Gastroesophageal sphincter (tissue), 4 donors: ENCODE data around the gene KLK1. TPM values are rescaled to one million over a fixed set of nuclear protein-coding genes. Genes with fewer than 3 reads are reported as not detected.

Experiments used
- ATAC-seq: fragments of 150-250 bp; one replicate; pipeline ENCODE4 v1.9.1; 2016; ENCODE audit warnings: mild to moderate bottlenecking, moderate library complexity
- H3K27ac ChIP-seq, 4 donors: fragments of 200-600 bp; sonication (generic) in 3 of 4; 1 replicate in 3 of 4; 2 replicates in 1 of 4; pipeline ENCODE4 v1.5.1; 2016 to 2019
- H3K27me3 ChIP-seq: fragments of 200-600 bp; sonication (generic); one replicate; pipeline ENCODE4 v1.5.1; 2019
- H3K36me3 ChIP-seq, 2 donors: fragments of 200-600 bp; sonication (generic); one replicate each; pipeline ENCODE4 v1.5.1; 2019; ENCODE audit warnings: control low read depth in 1 of 2
- H3K4me1 ChIP-seq, 3 donors: fragments of 200-600 bp; sonication (generic); 1 replicate in 2 of 3; 2 replicates in 1 of 3; pipeline ENCODE4 v1.5.1; 2016 to 2019; ENCODE audit warnings: control low read depth in 2 of 3
- H3K4me3 ChIP-seq, 2 donors: fragments of 200-600 bp; sonication (generic); one replicate each; pipeline ENCODE4 v1.5.1; 2019; ENCODE audit warnings: mild to moderate bottlenecking in 1 of 2, moderate library complexity in 1 of 2
- H3K9me3 ChIP-seq, 3 donors: fragments of 200-600 bp; sonication (generic); one replicate each; pipeline ENCODE4 v1.5.1; 2017 to 2019; ENCODE audit warnings: control low read depth in 2 of 3
- EP300 ChIP-seq: sonication (generic); formaldehyde crosslinking; IDR thresholded peaks from one replicate; pipeline ENCODE4 v1.6.1; 2017; ENCODE audit warnings: antibody characterized with exemption, mild to moderate bottlenecking
- POLR2A ChIP-seq, 2 donors: fragments of 450-650 bp; IDR thresholded peaks; one replicate each; pipeline ENCODE4 v1.6.1; 2017; ENCODE audit warnings: antibody characterized with exemption in 2 of 2, mild to moderate bottlenecking in 2 of 2, moderate library complexity in 1 of 2
- POLR2AphosphoS5 ChIP-seq: sonication (generic); formaldehyde crosslinking; IDR thresholded peaks from one replicate; pipeline ENCODE4 v1.6.1; 2017; ENCODE audit warnings: antibody characterized with exemption
- WGBS, 2 donors: methylation state at CpG; one replicate each; pipeline ENCODE4 v1.1.5; 2018; ENCODE audit warnings: low coverage in 1 of 2; 5-methylcytosine and 5-hydroxymethylcytosine counted together
- total RNA-seq, 4 donors: library from RNA; depleted of rRNA; stranded (reverse); fragments of >200 nt; gene quantifications; one replicate each; pipeline ENCODE4 v1.1.0, GENCODE V29; 2016
- TF ChIP-seq, protein P1 (sequence below), 4 experiments: fragments of 200-600 bp in 2 of 4; fragments of 450-650 bp in 2 of 4; sonication (generic) in 1 of 4; IDR thresholded peaks; one replicate each; pipeline ENCODE4 v1.5.1; 2017 to 2019; ENCODE audit warnings: antibody characterized with exemption in 4 of 4, mild to moderate bottlenecking in 2 of 4, moderate library complexity in 2 of 4

KLK1 gene
- total RNA-seq, 4 donors from 2014 or later = not detected

DNA sequence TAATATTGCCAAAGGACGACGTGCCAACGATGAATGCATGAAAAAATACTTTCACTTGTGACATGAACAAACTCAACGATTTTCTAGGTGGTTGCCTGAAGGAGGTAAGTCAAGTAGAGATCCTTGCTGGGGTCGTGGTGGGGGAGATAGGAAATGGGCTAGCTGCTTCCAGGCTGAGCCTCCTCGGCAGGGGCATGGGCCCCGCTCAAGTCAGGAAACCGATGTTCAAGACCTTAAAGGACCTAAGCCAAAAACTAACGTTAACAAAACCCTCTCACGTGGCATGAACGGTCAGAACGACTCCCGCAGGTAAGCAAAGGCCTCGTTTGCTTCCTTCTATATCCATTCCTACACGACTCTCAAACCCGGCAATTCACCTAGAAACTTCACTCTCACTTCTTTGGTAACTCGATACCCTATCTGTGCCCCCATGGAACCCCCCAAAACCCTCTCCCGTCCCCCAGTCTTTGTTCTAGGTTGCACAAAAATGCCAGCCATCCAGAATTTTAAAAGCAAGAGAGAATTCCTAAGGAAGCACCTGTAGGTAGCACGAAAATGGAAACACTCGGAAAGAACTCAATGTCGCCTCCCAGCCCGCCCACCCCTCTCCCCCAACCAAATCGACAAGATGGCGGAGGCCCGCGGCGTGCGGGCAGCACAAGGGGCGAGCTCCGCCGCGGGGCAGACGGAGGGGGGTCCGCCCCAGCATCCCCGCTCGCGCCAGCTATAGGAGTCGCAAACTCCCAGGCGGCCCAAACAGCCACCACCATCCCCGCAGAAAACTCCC lies 19.8 kb downstream of the KLK1 start:
- Histone ChIP-seq H3K27me3 (no peaks in the 10 kb centered on the region), H3K4me3 (peak overlapping the region; percentile 83 to 91), H3K9me3 (no peaks in the 10 kb centered on the region), H3K36me3 (peaks cover 0 to 32% of the 10 kb centered on the region in 2 donors), H3K4me1 (peaks cover 0 to 34% (median 13%) of the 10 kb centered on the region in 3 donors), H3K27ac (peak overlapping the region; percentile 69 to 95 (median 89))
- ATAC-seq = no peak
- TF ChIP-seq, protein P1, sequence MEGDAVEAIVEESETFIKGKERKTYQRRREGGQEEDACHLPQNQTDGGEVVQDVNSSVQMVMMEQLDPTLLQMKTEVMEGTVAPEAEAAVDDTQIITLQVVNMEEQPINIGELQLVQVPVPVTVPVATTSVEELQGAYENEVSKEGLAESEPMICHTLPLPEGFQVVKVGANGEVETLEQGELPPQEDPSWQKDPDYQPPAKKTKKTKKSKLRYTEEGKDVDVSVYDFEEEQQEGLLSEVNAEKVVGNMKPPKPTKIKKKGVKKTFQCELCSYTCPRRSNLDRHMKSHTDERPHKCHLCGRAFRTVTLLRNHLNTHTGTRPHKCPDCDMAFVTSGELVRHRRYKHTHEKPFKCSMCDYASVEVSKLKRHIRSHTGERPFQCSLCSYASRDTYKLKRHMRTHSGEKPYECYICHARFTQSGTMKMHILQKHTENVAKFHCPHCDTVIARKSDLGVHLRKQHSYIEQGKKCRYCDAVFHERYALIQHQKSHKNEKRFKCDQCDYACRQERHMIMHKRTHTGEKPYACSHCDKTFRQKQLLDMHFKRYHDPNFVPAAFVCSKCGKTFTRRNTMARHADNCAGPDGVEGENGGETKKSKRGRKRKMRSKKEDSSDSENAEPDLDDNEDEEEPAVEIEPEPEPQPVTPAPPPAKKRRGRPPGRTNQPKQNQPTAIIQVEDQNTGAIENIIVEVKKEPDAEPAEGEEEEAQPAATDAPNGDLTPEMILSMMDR (IDR thresholded peaks at IDR 0.05) = no peak
- TF ChIP-seq EP300 = no peak
- no peak for TF ChIP-seq POLR2A (IDR thresholded peaks at IDR 0.05)
- TF ChIP-seq POLR2AphosphoS5 = no peak
- WGBS, 2 donors = 0 to 2% methylated on average over 6 to 12 of the region's 40 CpGs

DNA sequence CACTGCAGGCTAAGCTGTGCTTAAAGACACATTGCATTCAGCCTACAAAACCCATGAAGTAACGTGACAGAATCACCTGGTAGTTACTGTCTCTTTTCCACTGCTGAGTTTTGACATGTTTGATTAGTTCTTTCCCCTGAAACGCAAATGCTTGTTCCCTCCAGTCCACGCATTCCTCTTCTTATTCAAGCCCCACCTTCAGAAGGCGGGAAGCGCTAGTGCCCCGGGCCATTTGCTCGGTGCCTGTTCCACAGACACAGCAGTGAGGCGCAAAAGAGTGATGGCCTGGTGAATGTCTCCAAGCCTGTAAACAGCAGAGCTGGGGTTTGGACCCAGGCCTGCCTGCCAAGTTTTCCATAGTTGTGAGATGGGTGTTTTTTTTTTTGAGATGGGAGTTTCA lies 22.5 kb downstream of the KLK1 start:
- Histone ChIP-seq H3K9me3 (no peaks in the 10 kb centered on the region), H3K36me3 (peaks cover 0 to 60% of the 10 kb centered on the region in 2 donors), H3K4me3 (no peak overlapping the region), H3K27me3 (no peaks in the 10 kb centered on the region), H3K27ac (no peak overlapping the region), H3K4me1 (peaks cover 0 to 34% (median 13%) of the 10 kb centered on the region in 3 donors)
- no peak for ATAC-seq
- TF ChIP-seq, protein P1 (IDR thresholded peaks at IDR 0.05) = no peak
- TF ChIP-seq EP300 (no peak), POLR2AphosphoS5 (no peak), POLR2A (IDR thresholded peaks at IDR 0.05) (no peak)
- 78 to 83% methylated on average over 6 to 8 of the region's 8 CpGs for WGBS, 2 donors

DNA sequence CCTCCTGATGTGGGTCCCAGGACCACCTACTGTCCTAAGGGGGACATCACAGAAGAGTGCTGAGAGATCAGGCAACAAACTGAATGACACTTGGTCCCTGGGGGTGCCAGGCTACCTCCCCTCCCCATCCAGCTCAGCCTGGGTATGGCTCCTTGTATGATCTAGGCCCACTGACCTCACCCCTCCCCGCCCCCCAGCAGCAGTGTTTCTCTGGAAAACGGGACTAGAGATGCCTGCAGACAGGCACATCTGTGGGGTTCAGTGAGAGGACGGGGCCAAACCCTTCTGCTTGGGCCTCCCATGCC lies 24.1 kb downstream of the KLK1 start:
- no CpG with 5 or more reads among the region's 3 CpGs for WGBS, 2 donors
- no peak for TF ChIP-seq POLR2A (IDR thresholded peaks at IDR 0.05)
- no peak for TF ChIP-seq EP300
- TF ChIP-seq, protein P1 (IDR thresholded peaks at IDR 0.05) = no peak
- no peak for TF ChIP-seq POLR2AphosphoS5
- Histone ChIP-seq H3K4me1 (peaks cover 0 to 24% (median 13%) of the 10 kb centered on the region in 3 donors), H3K27me3 (no peaks in the 10 kb centered on the region), H3K36me3 (peaks cover 0 to 67% of the 10 kb centered on the region in 2 donors), H3K27ac (no peak overlapping the region), H3K4me3 (no peak overlapping the region), H3K9me3 (no peaks in the 10 kb centered on the region)
- no peak for ATAC-seq

DNA sequence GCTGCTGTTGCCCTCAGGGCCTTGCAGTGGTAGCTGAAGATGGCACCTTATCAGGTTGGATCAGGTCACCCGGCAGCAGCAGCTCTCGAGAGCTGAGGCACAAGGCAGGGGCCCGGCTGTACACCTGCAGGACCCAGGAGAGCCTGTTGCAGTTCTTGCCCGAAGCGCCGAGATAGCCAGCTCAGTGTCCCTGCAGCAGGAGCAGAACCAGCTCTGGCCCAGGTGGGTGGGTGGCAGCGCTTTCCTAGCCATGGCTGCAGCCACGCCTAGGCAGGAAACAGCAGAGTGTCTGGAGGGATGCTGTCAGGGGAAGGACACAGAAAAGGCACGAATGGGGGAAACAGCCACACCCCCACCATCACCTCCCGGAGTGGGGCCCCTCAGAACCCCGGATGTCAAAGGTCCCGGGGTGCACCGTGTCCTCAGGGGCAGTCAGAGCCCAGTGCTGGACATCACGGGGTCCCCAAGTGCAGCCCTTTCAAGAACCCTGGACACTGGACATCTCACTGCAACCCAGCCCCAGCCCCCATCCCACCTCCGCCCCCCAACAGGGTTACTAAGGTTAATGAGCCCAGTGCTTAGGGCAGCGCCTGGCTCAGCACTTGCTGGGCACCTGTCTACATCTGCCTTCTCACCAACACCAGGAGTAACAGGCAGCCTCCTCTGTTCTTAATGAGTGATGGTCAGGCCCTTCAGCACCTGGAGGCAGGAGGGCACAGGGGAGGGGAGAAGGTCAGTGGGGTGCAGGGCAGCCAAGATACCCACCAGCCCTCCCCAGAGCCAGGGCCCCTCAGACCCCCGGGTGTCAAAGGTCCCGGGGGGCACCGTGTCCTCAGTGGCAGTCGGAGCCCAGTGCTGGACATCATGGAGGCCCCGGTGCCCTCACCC lies 24.7 kb downstream of the KLK1 start:
- 74 to 81% methylated on average over 3 to 5 of the region's 21 CpGs for WGBS, 2 donors

More for the DNA sequence above, 24.7 kb downstream of the KLK1 start:
- no peak for TF ChIP-seq POLR2AphosphoS5
- TF ChIP-seq EP300 = no peak
- TF ChIP-seq, protein P1 (IDR thresholded peaks at IDR 0.05) = no peak
- no peak for TF ChIP-seq POLR2A (IDR thresholded peaks at IDR 0.05)
- Histone ChIP-seq H3K4me1 (peaks cover 0 to 21% (median 10%) of the 10 kb centered on the region in 3 donors), H3K9me3 (no peaks in the 10 kb centered on the region), H3K27me3 (no peaks in the 10 kb centered on the region), H3K4me3 (no peak overlapping the region), H3K36me3 (peaks cover 0 to 67% of the 10 kb centered on the region in 2 donors), H3K27ac (no peak overlapping the region)
- ATAC-seq = no peak
